Vagina (tissue), 2 donors: Measurements from ENCODE around the gene DNASE1L2.

Experiments
- CTCF ChIP-seq, 3 experiments: fragments of 450-650 bp in 2 of 3; fragments of 200-600 bp in 1 of 3; sonication (generic) in 1 of 3; IDR thresholded peaks; one replicate each; pipeline ENCODE4 v1.5.1; 2017 to 2019; ENCODE audit warnings: antibody characterized with exemption in 3 of 3, mild to moderate bottlenecking in 2 of 3, moderate library complexity in 2 of 3
- POLR2A ChIP-seq, 2 donors: fragments of 450-650 bp; IDR thresholded peaks; one replicate each; pipeline ENCODE4 v1.6.1; 2017; ENCODE audit warnings: antibody characterized with exemption in 2 of 2, mild to moderate bottlenecking in 2 of 2, moderate library complexity in 2 of 2
- POLR2AphosphoS5 ChIP-seq, 2 donors: sonication (generic); formaldehyde crosslinking; IDR thresholded peaks; one replicate each; pipeline ENCODE4 v1.9.0; 2017; ENCODE audit warnings: antibody characterized with exemption in 2 of 2, mild to moderate bottlenecking in 2 of 2, low read depth in 1 of 2; ENCODE audit not compliant: insufficient read depth in 1 of 2

DNA sequence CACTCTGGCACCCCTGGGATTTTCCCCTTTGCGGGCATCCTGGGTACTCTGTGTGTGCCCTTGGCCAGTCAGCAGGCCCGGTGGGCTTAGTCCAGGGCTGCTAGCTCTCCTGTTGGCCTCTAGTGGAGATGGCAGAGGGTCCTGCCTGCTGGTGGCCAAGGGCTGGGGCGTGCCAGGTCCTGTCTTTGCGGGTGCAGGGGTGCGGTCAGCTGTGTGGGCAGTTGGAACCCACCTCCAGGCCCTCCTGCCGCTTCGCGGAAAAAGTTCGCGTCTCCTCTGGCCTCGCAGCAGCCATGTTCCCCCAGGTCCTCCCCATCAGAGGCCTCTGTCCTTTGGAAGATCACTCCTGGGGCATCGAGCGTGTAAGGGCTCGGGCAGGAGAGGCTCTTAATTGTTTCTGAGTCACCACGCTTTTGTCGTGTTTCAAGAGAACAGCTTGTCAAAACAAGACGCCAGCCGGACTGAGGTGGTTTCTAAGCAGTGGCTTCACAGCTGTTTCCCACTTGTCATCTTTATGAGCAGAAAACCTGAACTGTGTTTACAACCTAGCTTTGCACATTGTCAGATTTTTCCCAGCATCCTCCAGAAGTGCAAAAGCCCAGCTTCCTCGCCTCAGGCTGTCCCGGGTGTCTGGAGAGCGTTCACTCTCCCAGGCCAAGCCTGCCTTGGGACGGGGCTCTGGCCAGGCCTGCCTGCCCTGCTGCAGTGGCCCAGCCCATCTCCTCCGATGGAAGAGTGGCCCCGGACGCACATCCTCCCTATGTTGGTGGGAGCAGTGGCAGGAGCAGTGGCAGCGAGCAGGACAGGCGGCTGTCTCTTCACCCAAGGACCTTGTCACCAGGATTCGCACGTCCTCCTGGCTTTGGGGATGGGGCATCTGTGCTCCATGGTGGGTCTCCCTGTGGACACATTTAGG, 5.0 kb upstream of the DNASE1L2 start:
- TF ChIP-seq CTCF (IDR thresholded peaks at IDR 0.05) (no peak), POLR2AphosphoS5 (IDR thresholded peaks at IDR 0.05; ENCODE audit: insufficient read depth in 1 of 2, low read depth in 1 of 2) (peak in 1 of 2 donors; percentile 47), POLR2A (IDR thresholded peaks at IDR 0.05) (no peak)
